Kidney (tissue), 14 donors: ENCODE results near the gene PHF21A. TPM values are rescaled to one million over a fixed set of nuclear protein-coding genes. Genes with fewer than 3 reads are reported as not detected.

Experiments
- DNase-seq, 5 donors: peaks; one replicate each; pipeline ENCODE4 v3.0.0-alpha.2; 2013 to 2020
- FAIRE-seq: peaks from 2 replicates; lab custom pipeline; 2012; peaks lifted over from hg19 to GRCh38; lab: Jason Lieb, UNC
- H3K27ac ChIP-seq, 2 donors: one replicate each; pipeline ENCODE4 v1.7.0; 2013; ENCODE audit warnings: low read depth in 2 of 2, low read length in 2 of 2, inconsistent platforms in 1 of 2
- H3K27me3 ChIP-seq: one replicate; pipeline ENCODE4 v1.7.1; 2013; ENCODE audit warnings: low read length, inconsistent platforms; ENCODE audit not compliant: control insufficient read depth, insufficient read depth
- H3K36me3 ChIP-seq, 3 donors: one replicate each; pipeline versions ENCODE4 v1.7.0 to v1.7.1; 2013; ENCODE audit warnings: low read length in 3 of 3, control low read depth in 1 of 3, inconsistent platforms in 1 of 3; ENCODE audit not compliant: insufficient read depth in 3 of 3, control insufficient read depth in 2 of 3
- H3K4me1 ChIP-seq, 3 donors: one replicate each; pipeline versions ENCODE4 v1.7.0 to v1.7.1; 2013; ENCODE audit warnings: low read length in 3 of 3, inconsistent platforms in 1 of 3, low read depth in 1 of 3; ENCODE audit not compliant: control insufficient read depth in 2 of 3, insufficient read depth in 2 of 3
- H3K4me3 ChIP-seq, 3 donors: one replicate each; pipeline versions ENCODE4 v1.7.0 to v1.8.1; 2013; ENCODE audit warnings: low read length in 3 of 3, control low read depth in 1 of 3, inconsistent platforms in 1 of 3
- H3K9ac ChIP-seq, 3 donors: one replicate each; pipeline versions ENCODE4 v1.7.0 to v1.7.1; 2013; ENCODE audit warnings: low read length in 3 of 3, control low read depth in 1 of 3, inconsistent platforms in 1 of 3
- H3K9me3 ChIP-seq, 3 donors: one replicate each; pipeline versions ENCODE4 v1.7.0 to v1.7.1; 2013; ENCODE audit warnings: low read length in 3 of 3, control low read depth in 1 of 3, inconsistent platforms in 1 of 3; ENCODE audit not compliant: control insufficient read depth in 2 of 3, insufficient read depth in 1 of 3
- CTCF ChIP-seq: IDR thresholded peaks from 3 replicates; pipeline ENCODE4 v1.5.1; 2012; ENCODE audit warnings: mild to moderate bottlenecking, moderate library complexity, borderline replicate concordance; ENCODE audit not compliant: insufficient read depth; ENCODE audit errors: extremely low read depth
- intact Hi-C: fragments of 100-400 bp; cut with DNase I; formaldehyde crosslinking; loops from one replicate; pipeline ENCODE4 v1.11.1; 2022
- polyA plus RNA-seq: library from polyadenylated mRNA; stranded (reverse); fragments of 350-450 nt; fragmentation: Illumina TruSeq; extraction: RNeasy Lipid Tissue Mini Kit (QIAGEN cat#74804); gene quantifications from one replicate; pipeline ENCODE4 v1.2.3, GENCODE V29; 2014; ENCODE audit warnings: low read depth, low replicate concordance; ENCODE audit not compliant: insufficient read depth
- total RNA-seq: library from RNA; stranded (reverse); fragmentation: NEBNext Ultra II Directional; extraction: Animal tissue kit (Norgen Biotek cat#: 25700); gene quantifications from one replicate; pipeline ENCODE4 v1.2.1, GENCODE V29; 2021
- donor health status: control.
- donor health status: control.
- donor health status: control.
- donor health status: control.
- donor health status: control.
- donor health status: DM: yes; HTN: yes; CAD: no.
- donor health status: Normal renal cell carcinoma (clear cell type).

PHF21A gene
- total and polyA plus RNA-seq, 2 donors from 2014 or later, result 9.6 to 48.2 TPM

DNA sequence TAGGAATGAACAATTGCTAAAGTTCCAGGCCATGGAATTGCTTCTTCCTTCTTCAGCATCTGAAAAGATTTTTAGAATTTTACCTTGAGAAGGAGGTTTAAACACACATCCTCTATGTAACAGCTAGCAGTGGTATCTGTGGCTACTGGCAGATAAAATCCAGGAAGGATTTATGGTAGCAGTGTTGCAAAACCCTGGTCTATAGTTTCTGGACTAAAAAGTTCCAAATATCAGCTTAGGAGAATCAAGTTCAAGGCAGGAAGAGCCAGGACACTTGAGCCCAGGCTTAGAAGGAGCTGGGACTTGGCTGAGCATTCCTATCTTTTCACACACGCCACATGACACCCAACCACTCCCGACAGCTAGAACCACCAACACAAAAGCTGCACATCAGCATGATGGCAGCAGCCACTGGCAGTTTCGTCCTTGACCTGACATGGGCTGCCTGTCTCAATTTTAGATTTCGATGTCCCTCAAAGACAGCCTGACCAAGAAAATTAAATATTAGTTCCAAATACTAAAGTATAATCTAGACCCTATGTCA, 184.7 kb downstream of the PHF21A start:
- Histone ChIP-seq H3K27me3 (no peaks in the 10 kb centered on the region), H3K4me3 (no peak overlapping the region), H3K9me3 (no peaks in the 10 kb centered on the region), H3K36me3 (peaks cover 3 to 22% (median 10%) of the 10 kb centered on the region in 3 donors), H3K4me1 (peaks cover 0 to 12% (median 8%) of the 10 kb centered on the region in 3 donors), H3K27ac (no peak overlapping the region), H3K9ac (no peak overlapping the region)
- TF ChIP-seq CTCF, result no peak
- intact Hi-C loops, result no loop called here
- FAIRE-seq (no peak), DNase-seq (no peak)

DNA sequence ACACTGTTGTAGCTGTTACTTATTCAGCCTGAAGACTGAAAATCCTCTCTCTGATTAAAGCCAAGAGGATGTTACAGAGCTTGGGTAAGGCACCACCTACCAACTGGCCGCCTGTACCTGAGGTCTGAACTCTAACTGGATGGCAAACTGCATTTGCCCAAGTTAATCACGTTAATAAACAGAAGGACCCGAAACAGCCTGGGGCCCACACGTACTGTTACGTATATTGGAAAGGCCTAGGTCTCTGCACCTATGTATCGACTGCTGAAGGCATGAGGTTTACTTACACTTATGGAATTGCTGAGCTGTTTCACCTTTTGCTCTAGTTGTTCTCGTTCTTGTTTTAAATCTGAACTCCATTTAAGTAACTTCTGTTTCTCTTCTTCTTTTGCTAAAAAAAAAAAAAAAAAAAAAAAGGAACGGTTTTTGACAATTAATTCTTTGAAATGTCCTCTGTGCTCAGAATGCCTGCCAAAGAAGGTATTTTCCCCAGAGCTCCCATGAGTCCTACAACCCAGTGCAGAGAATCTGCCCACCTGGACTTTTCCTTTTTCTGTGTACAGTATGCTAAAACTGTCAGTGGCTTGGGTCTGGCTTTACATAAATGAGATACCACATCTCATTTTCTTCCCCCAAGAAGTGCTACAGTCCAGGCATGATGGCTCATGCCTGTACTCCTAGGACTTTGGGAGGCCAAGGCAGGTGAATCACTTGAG, 185.7 kb downstream of the PHF21A start:
- Histone ChIP-seq H3K4me3 (no peak overlapping the region), H3K4me1 (peaks cover 0 to 10% (median 9%) of the 10 kb centered on the region in 3 donors), H3K9me3 (no peaks in the 10 kb centered on the region), H3K27me3 (no peaks in the 10 kb centered on the region), H3K27ac (no peak overlapping the region), H3K9ac (no peak overlapping the region), H3K36me3 (peaks cover 3 to 22% (median 10%) of the 10 kb centered on the region in 3 donors)
- no peak for TF ChIP-seq CTCF
- intact Hi-C loops, result no loop called here
- DNase-seq (no peak), FAIRE-seq (no peak)

DNA sequence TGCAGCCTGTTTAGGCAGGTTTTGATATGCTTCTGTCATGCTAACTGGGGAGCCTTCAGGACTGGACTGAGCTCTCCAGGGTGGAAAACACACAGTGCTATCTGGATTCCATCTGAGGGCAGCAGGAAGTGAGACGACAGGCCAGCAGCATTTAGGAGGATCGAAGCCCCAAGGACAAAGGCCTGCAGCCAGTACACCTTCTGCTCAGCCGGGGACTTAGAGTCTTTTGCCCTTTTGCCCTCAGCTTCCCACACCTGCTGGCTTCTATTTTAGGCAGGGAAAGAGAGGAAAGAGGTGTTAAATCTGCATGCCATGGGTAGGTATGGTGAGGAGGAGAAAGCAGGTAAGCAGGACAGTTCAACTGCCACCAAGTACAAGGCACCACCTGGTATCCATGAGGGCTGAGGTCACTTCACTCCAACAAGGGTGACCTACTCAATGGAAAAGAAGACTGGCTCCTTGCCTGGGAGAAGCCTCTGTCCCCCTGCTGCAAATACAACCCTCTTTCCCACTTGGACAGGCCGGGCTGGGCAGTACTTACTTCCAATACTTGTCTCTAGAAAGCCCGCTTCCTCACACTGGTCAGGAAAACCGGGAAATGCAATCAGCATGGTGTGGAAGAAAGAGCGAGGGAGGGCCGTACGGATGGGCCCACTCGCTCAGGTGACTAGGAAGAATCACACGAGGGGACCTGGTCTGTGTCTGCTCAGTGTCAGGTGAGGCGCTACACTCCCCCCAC, 186.5 kb downstream of the PHF21A start:
- peaks cover 3 to 22% (median 10%) of the 10 kb centered on the region in 3 donors for H3K36me3 ChIP-seq
- no peak overlapping the region for H3K4me3 ChIP-seq
- no peak for TF ChIP-seq CTCF
- intact Hi-C loops, result no loop called here
- H3K27me3 ChIP-seq, result no peaks in the 10 kb centered on the region
- H3K9me3 ChIP-seq, result no peaks in the 10 kb centered on the region
- DNase-seq, result no peak
- H3K9ac ChIP-seq, result no peak overlapping the region
- peaks cover 0 to 16% (median 10%) of the 10 kb centered on the region in 3 donors for H3K4me1 ChIP-seq
- FAIRE-seq, result no peak
- H3K27ac ChIP-seq, result no peak overlapping the region
